ENCODE data around the gene OSBPL6. TPM values are rescaled to one million over a fixed set of nuclear protein-coding genes. Genes with fewer than 3 reads are reported as not detected.

OSBPL6 gene
- total and polyA plus RNA-seq, 10 donors = 0.13 to 2.2 (median 1.4) TPM

GRCh38 chr2:178415979-178416378 lies 221.7 kb downstream of the OSBPL6 start:
- no peak overlapping the region for H3K27ac ChIP-seq
- TF ChIP-seq, protein P1, sequence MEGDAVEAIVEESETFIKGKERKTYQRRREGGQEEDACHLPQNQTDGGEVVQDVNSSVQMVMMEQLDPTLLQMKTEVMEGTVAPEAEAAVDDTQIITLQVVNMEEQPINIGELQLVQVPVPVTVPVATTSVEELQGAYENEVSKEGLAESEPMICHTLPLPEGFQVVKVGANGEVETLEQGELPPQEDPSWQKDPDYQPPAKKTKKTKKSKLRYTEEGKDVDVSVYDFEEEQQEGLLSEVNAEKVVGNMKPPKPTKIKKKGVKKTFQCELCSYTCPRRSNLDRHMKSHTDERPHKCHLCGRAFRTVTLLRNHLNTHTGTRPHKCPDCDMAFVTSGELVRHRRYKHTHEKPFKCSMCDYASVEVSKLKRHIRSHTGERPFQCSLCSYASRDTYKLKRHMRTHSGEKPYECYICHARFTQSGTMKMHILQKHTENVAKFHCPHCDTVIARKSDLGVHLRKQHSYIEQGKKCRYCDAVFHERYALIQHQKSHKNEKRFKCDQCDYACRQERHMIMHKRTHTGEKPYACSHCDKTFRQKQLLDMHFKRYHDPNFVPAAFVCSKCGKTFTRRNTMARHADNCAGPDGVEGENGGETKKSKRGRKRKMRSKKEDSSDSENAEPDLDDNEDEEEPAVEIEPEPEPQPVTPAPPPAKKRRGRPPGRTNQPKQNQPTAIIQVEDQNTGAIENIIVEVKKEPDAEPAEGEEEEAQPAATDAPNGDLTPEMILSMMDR (IDR thresholded peaks at IDR 0.05 in 8 of 11, conservative IDR thresholded peaks at IDR 0.05 in 3 of 11) = no peak
- TF ChIP-seq POLR2A (IDR thresholded peaks at IDR 0.05) (no peak), POLR2AphosphoS5 (IDR thresholded peaks at IDR 0.05) (no peak)
- no peaks in the 10 kb centered on the region for H3K9me3 ChIP-seq
- no peak for DNase-seq
- no peak overlapping the region for H3K4me3 ChIP-seq
- H3K4me1 ChIP-seq = peaks cover 6 to 45% (median 25%) of the 10 kb centered on the region in 6 donors
- H3K27me3 ChIP-seq (replicated peaks in 1 of 7) = no peaks in the 10 kb centered on the region
- intact Hi-C loops (cut with DNase I; ENCODE audit: low total_unique reads) = no loop called here
- H3K36me3 ChIP-seq = no peaks in the 10 kb centered on the region

DNA sequence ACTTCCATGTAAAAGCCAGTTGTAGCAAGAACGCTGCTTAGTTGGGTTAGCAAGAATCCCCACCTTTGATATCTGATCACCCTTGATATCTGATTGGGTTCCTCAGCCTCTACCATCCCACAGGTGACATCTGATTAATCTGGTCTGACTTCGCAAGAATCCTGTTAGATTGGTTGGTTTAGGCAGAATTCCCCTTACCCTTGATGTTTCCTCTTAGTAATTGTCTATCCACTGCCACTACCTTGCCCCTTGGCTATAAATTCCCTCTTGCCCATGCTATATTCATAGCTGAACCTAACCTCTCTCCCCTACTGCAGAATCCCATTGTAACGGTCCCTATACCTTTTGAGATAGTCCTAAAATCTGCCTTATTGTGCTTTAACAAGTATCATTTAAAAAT lies 223.6 kb downstream of the OSBPL6 start:
- WGBS, 5 donors = 90 to 99% (median 97%) methylated on average over 3 of the region's 3 CpGs
- TF ChIP-seq, protein P1 (IDR thresholded peaks at IDR 0.05 in 8 of 11, conservative IDR thresholded peaks at IDR 0.05 in 3 of 11) = no peak
- TF ChIP-seq POLR2AphosphoS5 (IDR thresholded peaks at IDR 0.05) (no peak), POLR2A (IDR thresholded peaks at IDR 0.05) (no peak)
- Histone ChIP-seq H3K36me3 (no peaks in the 10 kb centered on the region), H3K27ac (no peak overlapping the region), H3K4me3 (no peak overlapping the region), H3K4me1 (peaks cover 6 to 43% (median 24%) of the 10 kb centered on the region in 6 donors), H3K27me3 (replicated peaks in 1 of 7) (no peaks in the 10 kb centered on the region), H3K9me3 (no peaks in the 10 kb centered on the region)
- intact Hi-C loops (cut with DNase I; ENCODE audit: low total_unique reads) = no loop called here
- no peak for DNase-seq

- Histone ChIP-seq H3K4me1 (peaks cover 6 to 38% (median 21%) of the 10 kb centered on the region in 6 donors), H3K36me3 (no peaks in the 10 kb centered on the region), H3K9me3 (no peaks in the 10 kb centered on the region), H3K27ac (no peak overlapping the region), H3K4me3 (no peak overlapping the region), H3K27me3 (replicated peaks in 1 of 7) (no peaks in the 10 kb centered on the region)
- intact Hi-C loops (cut with DNase I; ENCODE audit: low total_unique reads) = no loop called here
- DNase-seq = no peak
- no peak for TF ChIP-seq POLR2A (IDR thresholded peaks at IDR 0.05)
- TF ChIP-seq, protein P1 (IDR thresholded peaks at IDR 0.05 in 8 of 11, conservative IDR thresholded peaks at IDR 0.05 in 3 of 11) = no peak
- no peak for TF ChIP-seq POLR2AphosphoS5 (IDR thresholded peaks at IDR 0.05)
- WGBS, 5 donors = 91 to 97% (median 94%) methylated on average over 1 of the region's 1 CpG
Measured at GRCh38 chr2:178418426-178418825, 224.1 kb downstream of the OSBPL6 start.

DNA sequence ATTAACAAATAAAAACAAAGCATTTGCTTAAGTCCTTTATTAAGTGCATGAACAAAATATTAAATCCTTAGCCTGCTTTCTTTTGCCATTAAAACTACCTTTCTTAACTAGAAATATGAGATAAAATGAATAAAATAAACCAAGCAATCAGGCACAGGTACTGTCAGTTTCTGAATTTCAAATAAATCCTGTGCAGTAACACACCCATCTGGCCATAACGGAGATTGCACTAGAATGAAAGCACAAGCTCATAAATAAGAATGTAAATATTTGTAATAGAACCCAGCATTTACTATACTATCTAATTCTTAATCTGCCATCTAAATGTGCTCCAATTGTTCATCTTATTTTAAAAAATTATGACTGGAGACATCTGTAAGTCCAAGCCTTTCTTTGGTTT lies 224.8 kb downstream of the OSBPL6 start:
- intact Hi-C loops (cut with DNase I; ENCODE audit: low total_unique reads) = no loop called here
- 71 to 74% (median 73%) methylated on average over 1 of the region's 1 CpG for WGBS, 5 donors
- DNase-seq = no peak
- H3K9me3 ChIP-seq = peaks cover 0 to 4% (median 0%) of the 10 kb centered on the region in 8 donors
- no peak for TF ChIP-seq POLR2A (IDR thresholded peaks at IDR 0.05)
- no peaks in the 10 kb centered on the region for H3K27me3 ChIP-seq (replicated peaks in 1 of 7)
- H3K4me1 ChIP-seq = peaks cover 6 to 35% (median 18%) of the 10 kb centered on the region in 6 donors
- H3K27ac ChIP-seq = no peak overlapping the region
- no peak overlapping the region for H3K4me3 ChIP-seq
- H3K36me3 ChIP-seq = no peaks in the 10 kb centered on the region

GRCh38 chr2:178420463-178420999 lies 226.2 kb downstream of the OSBPL6 start:
- no peak for TF ChIP-seq POLR2AphosphoS5 (IDR thresholded peaks at IDR 0.05)
- TF ChIP-seq, protein P1 (IDR thresholded peaks at IDR 0.05 in 8 of 11, conservative IDR thresholded peaks at IDR 0.05 in 3 of 11) = no peak
- no peak for TF ChIP-seq POLR2A (IDR thresholded peaks at IDR 0.05)
- Histone ChIP-seq H3K9me3 (peaks cover 0 to 18% (median 9%) of the 10 kb centered on the region in 8 donors), H3K27ac (no peak overlapping the region), H3K4me3 (no peak overlapping the region), H3K36me3 (no peaks in the 10 kb centered on the region), H3K4me1 (peaks cover 0 to 21% (median 7%) of the 10 kb centered on the region in 6 donors), H3K27me3 (replicated peaks in 1 of 7) (no peaks in the 10 kb centered on the region)
- WGBS, 5 donors = 18 to 25% (median 22%) methylated on average over 1 of the region's 1 CpG
- intact Hi-C loops (cut with DNase I; ENCODE audit: low total_unique reads) = no loop called here
- DNase-seq = no peak
